C4-2B (cell line): ENCODE results near the gene LGI2.

Experiments
- ZFX ChIP-seq: fragments of 450-650 bp; IDR thresholded peaks from 2 replicates; pipeline ENCODE4 v1.6.1; 2017
- TF ChIP-seq, protein P1 (sequence below): fragments of 450-650 bp; conservative IDR thresholded peaks from 2 replicates; pipeline ENCODE4 v1.5.1; 2017; ENCODE audit warnings: mild to moderate bottlenecking

DNA sequence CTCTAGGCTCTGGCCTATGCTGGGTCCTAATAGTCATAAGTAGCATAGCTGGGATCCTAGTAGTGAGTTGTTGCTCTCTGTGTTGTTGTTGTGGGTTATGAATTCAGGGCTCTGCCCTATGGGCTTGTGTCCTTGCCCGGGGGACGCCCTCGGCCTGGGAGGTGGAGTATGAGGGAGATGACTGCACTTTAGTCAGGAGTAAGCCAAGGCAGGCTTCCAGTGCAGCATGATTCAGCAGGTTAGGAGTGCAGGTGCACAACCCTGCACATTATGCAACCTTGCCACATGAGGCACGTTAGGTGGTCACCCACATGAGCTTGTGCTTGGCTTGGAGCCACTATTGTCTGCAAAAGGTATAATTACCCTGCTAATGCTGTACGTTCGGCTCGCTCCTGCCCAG lies 59.6 kb downstream of the LGI2 start:
- TF ChIP-seq, protein P1, sequence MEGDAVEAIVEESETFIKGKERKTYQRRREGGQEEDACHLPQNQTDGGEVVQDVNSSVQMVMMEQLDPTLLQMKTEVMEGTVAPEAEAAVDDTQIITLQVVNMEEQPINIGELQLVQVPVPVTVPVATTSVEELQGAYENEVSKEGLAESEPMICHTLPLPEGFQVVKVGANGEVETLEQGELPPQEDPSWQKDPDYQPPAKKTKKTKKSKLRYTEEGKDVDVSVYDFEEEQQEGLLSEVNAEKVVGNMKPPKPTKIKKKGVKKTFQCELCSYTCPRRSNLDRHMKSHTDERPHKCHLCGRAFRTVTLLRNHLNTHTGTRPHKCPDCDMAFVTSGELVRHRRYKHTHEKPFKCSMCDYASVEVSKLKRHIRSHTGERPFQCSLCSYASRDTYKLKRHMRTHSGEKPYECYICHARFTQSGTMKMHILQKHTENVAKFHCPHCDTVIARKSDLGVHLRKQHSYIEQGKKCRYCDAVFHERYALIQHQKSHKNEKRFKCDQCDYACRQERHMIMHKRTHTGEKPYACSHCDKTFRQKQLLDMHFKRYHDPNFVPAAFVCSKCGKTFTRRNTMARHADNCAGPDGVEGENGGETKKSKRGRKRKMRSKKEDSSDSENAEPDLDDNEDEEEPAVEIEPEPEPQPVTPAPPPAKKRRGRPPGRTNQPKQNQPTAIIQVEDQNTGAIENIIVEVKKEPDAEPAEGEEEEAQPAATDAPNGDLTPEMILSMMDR, result no peak
- no peak for TF ChIP-seq ZFX
